Fibroblast of skin of right quadriceps (primary cell): Measurements from ENCODE around the gene GSG1L.

Experiments
- DNase-seq: peaks from one replicate; pipeline ENCODE4 v3.0.0-alpha.2; 2013

The GSG1L gene

GRCh38 chr16:27805828-27806351, 257.6 kb downstream of the GSG1L start:
- no peak for DNase-seq

- DNase-seq, result no peak
These were observed 259.6 kb downstream of the GSG1L start for GRCh38 chr16:27803775-27804549.

- DNase-seq, result no peak
These were observed 260.7 kb downstream of the GSG1L start for GRCh38 chr16:27802664-27803439.

- DNase-seq, result no peak
These were observed 262.1 kb downstream of the GSG1L start for GRCh38 chr16:27801289-27801945.

GRCh38 chr16:27800817-27801216, 262.7 kb downstream of the GSG1L start:
- DNase-seq, result no peak

GRCh38 chr16:27799896-27800295, 263.6 kb downstream of the GSG1L start:
- DNase-seq, result no peak

GRCh38 chr16:27798241-27798640, 265.3 kb downstream of the GSG1L start:
- no peak for DNase-seq

GRCh38 chr16:27795992-27796614, 267.4 kb downstream of the GSG1L start:
- peak; percentile 19 for DNase-seq

- no peak for DNase-seq
These were observed 270.3 kb downstream of the GSG1L start for GRCh38 chr16:27793249-27793622.

- peak; percentile 14 for DNase-seq
These were observed 270.8 kb downstream of the GSG1L start for GRCh38 chr16:27792486-27793248.

- DNase-seq, result no peak
These were observed 272.2 kb downstream of the GSG1L start for GRCh38 chr16:27791404-27791719.

- DNase-seq, result no peak
These were observed 272.7 kb downstream of the GSG1L start for GRCh38 chr16:27790546-27791403.

GRCh38 chr16:27789595-27790241, 273.8 kb downstream of the GSG1L start:
- no peak for DNase-seq

GRCh38 chr16:27789150-27789549, 274.4 kb downstream of the GSG1L start:
- DNase-seq, result no peak

- no peak for DNase-seq
These were observed 275.8 kb downstream of the GSG1L start for GRCh38 chr16:27787665-27788064.

GRCh38 chr16:27786923-27787625, 276.4 kb downstream of the GSG1L start:
- DNase-seq, result no peak

GRCh38 chr16:27786221-27786922, 277.1 kb downstream of the GSG1L start:
- DNase-seq, result no peak

- DNase-seq, result no peak
These were observed 278.2 kb downstream of the GSG1L start for GRCh38 chr16:27785307-27785678.
